Activated CD4-positive, alpha-beta memory T cell treated with anti-CD3 and anti-CD28 coated beads, Interleukin-2, amount 10 ng/mL, durations not matched to agents 7 days and 5 days (primary cell): ENCODE results near the gene ITGA3. TPM values are rescaled to one million over a fixed set of nuclear protein-coding genes. Genes with fewer than 3 reads are reported as not detected.

Experiments used
- CTCF ChIA-PET: fragments of 350-600 bp; sonication (Branson Sonifier 250); formaldehyde crosslinking; loops from one replicate; lab custom pipeline; 2021; ENCODE audit warnings: antibody characterized with exemption, inconsistent platforms; lab: Charles Lee
- POLR2A ChIA-PET: fragments of 350-600 bp; sonication (Branson Sonifier 250); formaldehyde crosslinking; loops from one replicate; lab custom pipeline; 2021; ENCODE audit warnings: antibody characterized with exemption; lab: Charles Lee
- DNase-seq: peaks from one replicate; pipeline ENCODE4 v3.0.0-alpha.2; 2020
- H3K27ac Mint-ChIP-seq: one replicate; pipeline ENCODE4 v1.8.0; 2021; ENCODE audit warnings: mild to moderate bottlenecking, mixed read lengths
- H3K27me3 Mint-ChIP-seq: one replicate; pipeline ENCODE4 v1.8.0; 2021; ENCODE audit warnings: mixed read lengths
- H3K36me3 Mint-ChIP-seq: one replicate; pipeline ENCODE4 v1.8.0; 2021; ENCODE audit warnings: low read depth, mixed read lengths
- H3K4me1 Mint-ChIP-seq: one replicate; pipeline ENCODE4 v1.8.0; 2021; ENCODE audit warnings: mixed read lengths
- H3K4me3 Mint-ChIP-seq: one replicate; pipeline ENCODE4 v1.8.0; 2021; ENCODE audit warnings: mild to moderate bottlenecking, mixed read lengths
- H3K9me3 Mint-ChIP-seq: one replicate; pipeline ENCODE4 v1.8.0; 2021; ENCODE audit warnings: mixed read lengths
- total RNA-seq, 2 experiments: library from RNA; stranded (reverse); gene quantifications; one replicate each; pipeline ENCODE4 v1.2.3, GENCODE V29; 2021

Gene ITGA3
- total RNA-seq, 2 experiments from 2014 or later: 12.5 to 13.4 TPM

DNA sequence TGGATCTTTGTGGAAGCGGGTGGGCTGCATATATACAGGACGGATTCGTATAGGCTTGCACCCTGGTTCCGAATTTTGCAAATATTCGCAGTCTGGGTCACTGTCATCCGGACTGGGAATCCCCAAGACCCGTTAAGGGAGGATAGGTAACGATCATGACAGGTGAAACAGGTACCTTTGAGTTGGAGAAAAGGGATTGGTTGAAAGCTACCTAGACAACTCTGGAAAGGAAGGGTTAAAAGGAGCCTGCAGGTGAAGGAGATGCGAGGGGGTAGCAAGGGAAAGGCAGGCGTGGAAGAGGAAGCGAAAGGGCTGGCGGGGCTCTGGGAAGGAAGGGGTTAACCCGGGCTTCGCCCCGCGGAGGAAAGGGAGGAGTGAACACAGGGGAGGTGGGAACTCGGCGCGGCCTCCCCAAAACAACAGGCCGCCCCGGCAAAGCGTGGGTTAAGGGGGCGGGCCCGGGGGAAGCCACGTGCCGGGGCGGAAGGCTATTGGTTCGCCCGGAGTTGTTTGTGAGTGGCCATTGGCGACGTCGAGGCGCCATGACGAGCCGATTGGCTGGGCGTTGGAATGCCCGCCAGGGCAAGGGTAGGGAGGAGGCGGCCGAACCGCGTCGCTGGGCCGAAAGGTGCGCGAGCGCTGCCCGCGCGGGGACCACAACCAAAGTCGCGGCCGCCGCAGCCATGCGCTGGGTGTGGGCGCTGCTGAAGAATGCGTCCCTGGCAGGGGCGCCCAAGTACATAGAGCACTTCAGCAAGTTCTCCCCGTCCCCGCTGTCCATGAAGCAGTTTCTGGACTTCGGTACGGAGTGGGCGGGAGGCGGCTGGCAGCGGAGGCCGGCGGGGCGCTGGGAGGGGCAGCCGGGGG, 39.1 kb downstream of the ITGA3 start, which contains the start of gene PDK2:
Gene PDK2, plus strand, starts transcription at position 599 of the 867 bp plus-strand sequence. Its CDS starts 85 bp downstream, at position 684.
- POLR2A ChIA-PET: interaction anchor here (1.0 to 2.4 kb wide), 6 partner anchors 13 to 93 kb away, joined by 3 to 8 read pairs (median 4); partner anchors contain the start of gene ITGA3
- H3K4me3 Mint-ChIP-seq: peak within 1 kb of the TSS; percentile 79
- H3K36me3 Mint-ChIP-seq: peaks cover 3% of the 10 kb centered on the region
- peak within 1 kb of the TSS; percentile 76 for H3K27ac Mint-ChIP-seq
- peak; percentile 98 for DNase-seq
- no peaks in the 10 kb centered on the region for H3K9me3 Mint-ChIP-seq
- H3K27me3 Mint-ChIP-seq: no peaks in the 10 kb centered on the region
- peaks cover 19% of the 10 kb centered on the region for H3K4me1 Mint-ChIP-seq
- CTCF ChIA-PET: interaction anchor here (0.6 to 4.3 kb wide), 65 partner anchors 9 to 707 kb away, joined by 3 to 48 read pairs (median 4); partner anchors contain the start of genes COL1A1, ITGA3, PPP1R9B and SAMD14

DNA sequence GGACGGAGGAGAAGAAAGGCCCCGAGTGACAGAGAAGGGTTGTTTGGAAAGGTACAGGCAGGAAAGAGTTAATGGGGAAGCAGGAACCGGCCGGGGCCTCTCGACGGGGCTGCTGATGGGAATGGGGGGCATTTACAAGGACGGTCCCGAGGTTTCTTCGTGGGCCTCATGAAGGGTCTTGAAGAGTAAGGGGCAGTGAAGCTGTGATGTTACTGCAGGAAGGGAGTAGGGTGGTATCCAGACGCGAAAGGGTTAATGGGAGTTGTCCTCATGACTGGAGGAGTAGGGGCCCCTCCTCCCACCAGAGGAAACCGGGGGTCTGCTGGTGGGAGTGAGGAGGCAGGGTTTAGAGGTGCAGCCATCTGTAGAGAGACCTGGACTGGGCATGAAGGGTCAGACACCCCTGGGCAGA, 39.7 kb downstream of the ITGA3 start:
- H3K9me3 Mint-ChIP-seq: no peaks in the 10 kb centered on the region
- H3K4me1 Mint-ChIP-seq: peaks cover 23% of the 10 kb centered on the region
- peak overlapping the region; percentile 79 for H3K4me3 Mint-ChIP-seq
- H3K36me3 Mint-ChIP-seq: peaks cover 3% of the 10 kb centered on the region
- H3K27ac Mint-ChIP-seq: peak overlapping the region; percentile 76
- ChIA-PET POLR2A (interaction anchor here (1.0 to 1.4 kb wide), 2 partner anchors 9 to 75 kb away, joined by 3 to 4 read pairs; no protein-coding TSS in a partner anchor), CTCF (interaction anchor here (1.0 kb wide), 1 partner anchor 8 kb away, joined by 4 read pairs; no protein-coding TSS in a partner anchor)
- DNase-seq: no peak
- H3K27me3 Mint-ChIP-seq: no peaks in the 10 kb centered on the region

DNA sequence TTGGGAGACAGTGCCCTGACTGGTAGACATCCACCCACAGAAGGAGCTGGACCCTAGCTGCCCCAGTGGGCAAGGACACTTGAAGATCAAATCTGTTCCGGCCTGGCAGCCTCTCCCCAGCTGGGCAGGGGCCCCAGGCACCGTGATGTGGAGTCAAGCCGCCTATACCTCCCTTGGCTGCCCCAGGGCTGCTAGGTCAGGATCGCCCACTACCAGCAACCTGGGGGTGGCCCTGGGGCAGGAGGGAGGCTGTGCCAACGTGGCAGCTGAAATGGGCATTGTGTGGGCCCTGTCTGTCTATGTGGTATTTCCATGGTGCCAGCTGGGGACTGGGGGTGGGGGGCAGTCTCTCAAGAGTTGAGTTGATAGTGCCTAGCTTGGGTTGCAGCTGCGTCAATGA, 40.2 kb downstream of the ITGA3 start:
- Mint-ChIP-seq H3K4me3 (peak overlapping the region; percentile 79), H3K9me3 (no peaks in the 10 kb centered on the region), H3K27ac (no peak overlapping the region), H3K27me3 (no peaks in the 10 kb centered on the region), H3K4me1 (peaks cover 23% of the 10 kb centered on the region), H3K36me3 (peaks cover 3% of the 10 kb centered on the region)
- no peak for DNase-seq
- CTCF ChIA-PET: interaction anchor here (0.6 to 1.0 kb wide), 2 partner anchors 9 to 55 kb away, joined by 4 to 5 read pairs; partner anchors contain the start of gene PPP1R9B
- POLR2A ChIA-PET: interaction anchor here (1.0 kb wide), 1 partner anchor 9 kb away, joined by 3 read pairs; no protein-coding TSS in a partner anchor

DNA sequence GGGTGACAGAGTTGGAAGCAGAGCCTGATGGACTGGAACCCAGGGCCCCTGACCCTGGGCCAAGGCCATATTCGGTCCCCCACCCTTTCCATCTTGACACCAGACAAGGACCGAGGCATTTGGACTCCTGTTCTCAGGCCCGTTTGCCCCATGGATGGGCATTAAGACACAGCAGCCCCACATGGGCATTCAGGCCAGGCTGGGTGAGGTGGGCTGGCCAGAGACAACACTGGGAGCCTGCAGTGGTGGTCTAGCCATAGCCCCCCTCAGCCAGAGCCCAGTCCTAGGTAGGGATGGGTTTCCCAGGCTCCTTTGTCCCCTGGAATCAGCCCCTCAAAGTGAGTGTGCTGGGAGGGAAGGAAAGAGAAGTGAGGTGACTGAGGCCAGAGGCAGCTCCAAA, 40.8 kb downstream of the ITGA3 start:
- peaks cover 3% of the 10 kb centered on the region for H3K36me3 Mint-ChIP-seq
- H3K9me3 Mint-ChIP-seq: no peaks in the 10 kb centered on the region
- H3K4me3 Mint-ChIP-seq: no peak overlapping the region
- H3K4me1 Mint-ChIP-seq: peaks cover 23% of the 10 kb centered on the region
- no peaks in the 10 kb centered on the region for H3K27me3 Mint-ChIP-seq
- CTCF ChIA-PET: interaction anchor here (0.6 to 1.0 kb wide), 2 partner anchors 9 to 54 kb away, joined by 4 to 5 read pairs; partner anchors contain the start of gene PPP1R9B
- no peak overlapping the region for H3K27ac Mint-ChIP-seq
- POLR2A ChIA-PET: interaction anchor here (1.0 kb wide), 1 partner anchor 10 kb away, joined by 3 read pairs; no protein-coding TSS in a partner anchor
- DNase-seq: no peak

DNA sequence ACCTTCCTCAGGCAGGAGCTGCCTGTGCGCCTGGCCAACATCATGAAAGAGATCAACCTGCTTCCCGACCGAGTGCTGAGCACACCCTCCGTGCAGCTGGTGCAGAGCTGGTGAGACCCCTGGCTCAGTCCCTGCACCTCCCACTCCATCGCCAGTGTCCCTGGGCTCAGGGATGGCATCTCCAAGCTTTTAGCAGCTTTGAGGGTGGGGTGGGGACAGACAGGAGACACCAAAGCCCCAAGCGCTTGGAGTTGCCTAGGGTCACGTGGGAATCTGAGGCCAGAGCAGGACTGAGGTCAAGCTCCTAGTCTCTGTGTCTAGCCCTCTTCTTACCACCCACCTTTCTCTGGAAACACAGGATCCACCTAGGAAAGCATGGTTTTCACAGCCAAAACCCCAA, 41.5 kb downstream of the ITGA3 start:
- Mint-ChIP-seq H3K27ac (no peak overlapping the region), H3K27me3 (no peaks in the 10 kb centered on the region), H3K36me3 (peaks cover 3% of the 10 kb centered on the region), H3K9me3 (no peaks in the 10 kb centered on the region), H3K4me1 (peaks cover 23% of the 10 kb centered on the region), H3K4me3 (no peak overlapping the region)
- DNase-seq: no peak
- ChIA-PET POLR2A (no interaction called here), CTCF (interaction anchor here (0.7 kb wide), 1 partner anchor 10 kb away, joined by 3 read pairs; no protein-coding TSS in a partner anchor)

DNA sequence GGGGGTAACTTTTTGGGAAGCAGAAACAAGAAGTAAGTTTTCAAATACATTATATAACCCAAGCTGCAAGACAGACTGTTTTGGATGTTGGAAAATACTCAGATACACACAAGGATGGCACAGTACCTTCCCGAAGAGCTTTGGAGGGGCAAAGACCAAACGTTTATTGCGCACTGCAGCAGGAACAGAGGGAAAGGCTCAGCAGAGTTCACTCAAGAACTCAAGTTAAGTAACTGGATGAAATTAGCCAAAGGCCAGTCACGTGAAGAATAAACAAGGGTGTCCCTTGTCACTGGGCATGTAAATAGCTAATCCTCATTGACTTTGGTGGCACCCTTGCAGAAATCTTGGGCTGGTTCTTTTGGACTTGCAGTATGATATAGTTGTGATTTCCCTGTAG, 42.0 kb downstream of the ITGA3 start:
- H3K27ac Mint-ChIP-seq: no peak overlapping the region
- H3K27me3 Mint-ChIP-seq: no peaks in the 10 kb centered on the region
- peaks cover 23% of the 10 kb centered on the region for H3K4me1 Mint-ChIP-seq
- POLR2A ChIA-PET: no interaction called here
- H3K36me3 Mint-ChIP-seq: peaks cover 3% of the 10 kb centered on the region
- no peak for DNase-seq
- H3K9me3 Mint-ChIP-seq: no peaks in the 10 kb centered on the region
- CTCF ChIA-PET: interaction anchor here (0.7 to 1.6 kb wide), 3 partner anchors 10 to 103 kb away, joined by 3 read pairs; no protein-coding TSS in a partner anchor
- no peak overlapping the region for H3K4me3 Mint-ChIP-seq

DNA sequence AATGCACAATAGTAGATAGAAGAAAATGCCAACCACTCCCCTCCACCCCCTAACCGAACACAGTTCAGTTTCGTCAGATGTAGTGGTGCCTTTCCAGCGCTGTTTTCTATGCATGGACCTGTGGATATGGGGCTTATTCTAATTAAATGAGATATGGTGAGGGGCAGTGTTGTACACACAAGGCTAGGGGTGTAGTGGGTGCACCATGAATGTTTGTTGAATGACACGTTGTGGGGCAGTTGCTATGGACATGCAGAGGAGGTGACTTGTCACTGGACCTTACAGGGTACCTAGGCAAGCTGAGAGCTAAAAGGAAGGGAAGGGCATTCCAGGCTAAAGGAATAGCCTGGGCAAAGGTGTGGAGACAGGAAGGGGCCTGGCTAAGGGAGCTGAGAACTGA, 42.7 kb downstream of the ITGA3 start:
- ChIA-PET POLR2A (no interaction called here), CTCF (interaction anchor here (0.9 to 1.6 kb wide), 2 partner anchors 73 to 102 kb away, joined by 3 read pairs; no protein-coding TSS in a partner anchor)
- no peak for DNase-seq
- Mint-ChIP-seq H3K4me3 (no peak overlapping the region), H3K27ac (no peak overlapping the region), H3K4me1 (peaks cover 23% of the 10 kb centered on the region), H3K36me3 (peaks cover 3% of the 10 kb centered on the region), H3K9me3 (no peaks in the 10 kb centered on the region), H3K27me3 (no peaks in the 10 kb centered on the region)

DNA sequence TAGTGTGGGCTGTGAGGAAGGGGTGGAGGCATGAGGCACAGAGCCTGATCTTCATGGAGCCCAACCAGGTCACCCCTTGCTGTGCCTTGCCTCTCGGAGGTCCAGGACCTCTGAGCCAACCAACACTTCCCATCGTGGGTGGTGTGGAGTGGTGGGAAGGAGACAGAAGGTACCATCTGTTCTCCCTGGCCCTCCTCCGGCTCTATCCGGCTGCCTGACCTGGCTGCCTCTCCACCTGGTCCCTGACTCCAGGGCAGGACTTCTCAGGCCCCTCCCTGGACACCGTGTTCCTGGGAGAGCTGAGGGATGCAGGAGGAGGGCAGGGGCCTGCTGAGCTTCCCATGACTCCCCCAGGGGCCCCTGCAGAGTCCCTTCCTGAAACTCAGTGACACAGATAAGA, 43.1 kb downstream of the ITGA3 start:
- POLR2A ChIA-PET: no interaction called here
- no peak overlapping the region for H3K4me3 Mint-ChIP-seq

DNA sequence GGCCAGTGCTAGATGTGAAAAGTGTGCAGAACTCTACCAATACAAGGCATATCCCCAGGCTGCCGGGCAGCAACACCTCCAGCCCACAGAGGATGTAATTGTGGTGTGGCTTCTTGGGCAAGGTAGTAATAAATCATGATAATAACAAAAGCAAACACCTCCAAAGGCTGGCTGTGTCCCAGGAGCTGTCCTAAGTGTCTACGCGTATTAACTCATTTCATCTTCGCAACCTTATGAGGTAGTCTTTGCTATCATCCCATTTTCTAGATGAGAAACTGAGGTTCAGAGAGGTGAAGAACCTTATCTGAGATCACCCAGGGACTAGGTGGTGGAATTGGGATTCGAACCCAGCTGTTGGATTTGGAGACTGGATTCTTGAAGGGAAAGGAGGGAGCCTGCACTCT, 44.6 kb downstream of the ITGA3 start:
- Mint-ChIP-seq H3K27ac (no peak overlapping the region), H3K9me3 (no peaks in the 10 kb centered on the region), H3K4me1 (peaks cover 18% of the 10 kb centered on the region), H3K36me3 (peaks cover 3% of the 10 kb centered on the region), H3K4me3 (no peak overlapping the region), H3K27me3 (no peaks in the 10 kb centered on the region)
- ChIA-PET CTCF (interaction anchor here (0.8 kb wide), 1 partner anchor 13 kb away, joined by 3 read pairs; no protein-coding TSS in a partner anchor), POLR2A (no interaction called here)
- DNase-seq: no peak

More for the DNA sequence above, 43.1 kb downstream of the ITGA3 start:
- CTCF ChIA-PET: interaction anchor here (0.9 to 1.6 kb wide), 2 partner anchors 73 to 101 kb away, joined by 3 read pairs; no protein-coding TSS in a partner anchor
- peaks cover 3% of the 10 kb centered on the region for H3K36me3 Mint-ChIP-seq
- DNase-seq: no peak
- H3K9me3 Mint-ChIP-seq: no peaks in the 10 kb centered on the region
- H3K27me3 Mint-ChIP-seq: no peaks in the 10 kb centered on the region
- no peak overlapping the region for H3K27ac Mint-ChIP-seq
- peaks cover 23% of the 10 kb centered on the region for H3K4me1 Mint-ChIP-seq

DNA sequence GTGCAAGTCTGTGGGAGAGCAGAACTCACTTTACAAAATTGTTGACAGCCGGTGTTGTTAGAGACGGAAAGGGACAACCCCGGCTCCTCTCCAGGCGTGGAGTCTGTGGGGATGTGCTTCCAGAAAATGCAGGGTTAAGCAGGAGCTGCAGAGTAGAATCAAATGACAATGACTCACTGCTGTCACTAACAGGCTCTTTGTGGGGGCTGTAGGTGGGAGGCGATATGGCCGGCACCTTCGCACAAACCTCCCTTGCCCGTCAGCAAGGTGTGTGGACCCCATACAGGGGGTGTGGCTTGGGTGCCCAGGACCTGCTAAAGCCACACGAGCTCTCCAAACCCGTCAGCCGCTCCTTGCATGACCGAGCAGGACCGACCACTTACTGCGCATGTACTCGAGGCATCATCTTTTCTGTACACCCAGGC, 45.0 kb downstream of the ITGA3 start:
- H3K4me1 Mint-ChIP-seq: peaks cover 14% of the 10 kb centered on the region
- H3K4me3 Mint-ChIP-seq: no peak overlapping the region
- no peaks in the 10 kb centered on the region for H3K27me3 Mint-ChIP-seq
- POLR2A ChIA-PET: no interaction called here
- DNase-seq: no peak
- CTCF ChIA-PET: interaction anchor here (0.8 kb wide), 1 partner anchor 14 kb away, joined by 3 read pairs; no protein-coding TSS in a partner anchor
- no peak overlapping the region for H3K27ac Mint-ChIP-seq
- H3K9me3 Mint-ChIP-seq: no peaks in the 10 kb centered on the region
- peaks cover 3% of the 10 kb centered on the region for H3K36me3 Mint-ChIP-seq

DNA sequence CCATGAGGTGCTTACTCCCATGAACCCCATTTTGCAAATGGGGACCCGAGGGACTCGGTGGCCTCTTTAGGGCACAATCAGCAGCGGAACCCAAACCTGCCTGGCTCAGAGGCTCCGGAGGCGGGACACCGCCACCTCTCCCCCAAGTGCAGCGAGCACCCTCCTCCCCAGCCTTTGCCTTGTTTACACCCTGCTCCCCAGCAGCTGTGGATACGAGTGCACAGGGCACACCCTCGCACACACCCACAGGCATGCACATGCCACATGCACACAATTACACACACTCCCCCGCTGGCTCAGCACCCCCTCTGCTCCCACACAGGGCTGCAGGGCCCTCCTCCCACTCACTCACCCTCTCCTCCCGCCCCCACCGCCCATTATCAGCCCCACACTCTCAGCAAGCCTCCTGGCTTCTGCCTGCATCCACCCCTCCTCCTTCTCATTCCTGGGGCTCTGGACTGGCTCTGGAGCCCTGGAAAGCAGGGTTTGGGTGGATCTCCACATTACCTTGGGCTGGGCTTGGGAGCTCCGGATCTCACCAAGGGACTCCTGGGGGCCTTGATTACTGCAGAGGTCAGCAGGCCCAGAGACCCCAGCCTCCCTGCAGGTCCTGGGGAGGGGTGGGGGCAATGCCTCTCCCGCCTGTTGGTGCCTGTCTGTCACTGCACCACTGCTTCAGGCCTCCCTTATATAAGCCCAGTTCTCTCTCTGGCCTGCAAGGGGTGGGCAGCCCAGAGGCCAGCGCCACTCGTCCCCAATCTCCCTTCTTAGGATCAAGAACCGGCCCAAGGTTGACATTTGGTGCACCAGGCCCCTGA, 45.6 kb downstream of the ITGA3 start:
- Mint-ChIP-seq H3K36me3 (peaks cover 3% of the 10 kb centered on the region), H3K27ac (no peak overlapping the region), H3K4me3 (no peak overlapping the region), H3K9me3 (no peaks in the 10 kb centered on the region), H3K27me3 (no peaks in the 10 kb centered on the region), H3K4me1 (peaks cover 8% of the 10 kb centered on the region)
- DNase-seq: no peak
- ChIA-PET POLR2A (no interaction called here), CTCF (no interaction called here)
